ENCODE measurements around the gene MACROD2. TPM values are rescaled to one million over a fixed set of nuclear protein-coding genes. Genes with fewer than 3 reads are reported as not detected.

MACROD2 gene
- total RNA-seq, 1 donor from 2014 or later = 2.5 TPM

GRCh38 chr20:14507711-14508110 lies 512.4 kb downstream of the MACROD2 start:
- no peak for DNase-seq (ENCODE audit: extremely low spot score, unreplicated experiment)
- Mint-ChIP-seq H3K9me3 (ENCODE audit: unreplicated experiment) (no peaks in the 10 kb centered on the region), H3K36me3 (ENCODE audit: unreplicated experiment) (no peaks in the 10 kb centered on the region), H3K4me1 (ENCODE audit: unreplicated experiment) (no peaks in the 10 kb centered on the region), H3K27me3 (ENCODE audit: unreplicated experiment) (no peaks in the 10 kb centered on the region), H3K27ac (ENCODE audit: unreplicated experiment) (no peak overlapping the region), H3K4me3 (ENCODE audit: unreplicated experiment) (no peak overlapping the region)
- TF ChIP-seq CTCF (IDR thresholded peaks at IDR 0.05) = no peak

DNA sequence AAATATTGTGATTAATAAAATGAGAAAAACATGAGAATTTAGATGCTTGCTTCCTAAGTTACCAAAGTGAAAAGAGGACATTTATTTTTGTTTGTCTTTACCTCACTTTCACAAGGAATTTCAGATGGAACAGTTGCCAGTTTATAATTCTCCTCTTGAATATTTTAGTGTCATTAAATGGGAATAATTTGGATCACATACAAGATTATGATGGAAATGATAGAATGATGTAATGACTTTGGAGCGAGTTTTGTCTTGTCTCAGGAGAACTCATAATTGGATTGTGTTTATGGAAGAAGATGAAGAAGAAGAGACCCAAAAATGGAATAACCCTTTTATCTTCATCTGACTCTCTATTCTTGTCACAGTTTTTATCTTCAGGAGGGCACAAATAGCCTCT lies 515.0 kb downstream of the MACROD2 start:
- Mint-ChIP-seq H3K36me3 (ENCODE audit: unreplicated experiment) (no peaks in the 10 kb centered on the region), H3K4me3 (ENCODE audit: unreplicated experiment) (no peak overlapping the region), H3K27me3 (ENCODE audit: unreplicated experiment) (no peaks in the 10 kb centered on the region), H3K4me1 (ENCODE audit: unreplicated experiment) (no peaks in the 10 kb centered on the region), H3K9me3 (ENCODE audit: unreplicated experiment) (no peaks in the 10 kb centered on the region), H3K27ac (ENCODE audit: unreplicated experiment) (no peak overlapping the region)
- DNase-seq (ENCODE audit: extremely low spot score, unreplicated experiment) = no peak
- TF ChIP-seq CTCF (IDR thresholded peaks at IDR 0.05) = no peak

DNA sequence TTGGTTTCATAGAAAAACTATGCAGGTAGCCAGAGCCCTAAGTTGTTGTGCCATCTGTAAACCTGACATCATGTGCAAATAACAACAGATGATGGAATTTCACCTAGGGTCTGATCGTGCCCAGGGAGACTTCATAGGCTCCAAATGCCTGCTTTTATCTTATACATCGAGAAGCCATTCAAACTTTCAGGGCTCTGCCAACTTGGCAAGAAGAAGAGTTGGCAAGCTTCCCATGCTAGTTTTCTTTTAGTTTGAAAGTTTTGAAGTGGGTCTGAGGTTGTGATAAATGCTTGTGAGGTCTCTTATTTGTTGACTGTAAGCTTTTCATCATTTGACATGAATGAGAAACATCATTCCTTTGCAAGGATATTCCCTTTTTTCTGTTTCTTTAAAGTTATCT lies 517.5 kb downstream of the MACROD2 start:
- Mint-ChIP-seq H3K36me3 (ENCODE audit: unreplicated experiment) (no peaks in the 10 kb centered on the region), H3K9me3 (ENCODE audit: unreplicated experiment) (peaks cover 4% of the 10 kb centered on the region), H3K4me3 (ENCODE audit: unreplicated experiment) (no peak overlapping the region), H3K27ac (ENCODE audit: unreplicated experiment) (no peak overlapping the region), H3K27me3 (ENCODE audit: unreplicated experiment) (no peaks in the 10 kb centered on the region), H3K4me1 (ENCODE audit: unreplicated experiment) (no peaks in the 10 kb centered on the region)
- no peak for DNase-seq (ENCODE audit: extremely low spot score, unreplicated experiment)
- TF ChIP-seq CTCF (IDR thresholded peaks at IDR 0.05) = no peak

DNA sequence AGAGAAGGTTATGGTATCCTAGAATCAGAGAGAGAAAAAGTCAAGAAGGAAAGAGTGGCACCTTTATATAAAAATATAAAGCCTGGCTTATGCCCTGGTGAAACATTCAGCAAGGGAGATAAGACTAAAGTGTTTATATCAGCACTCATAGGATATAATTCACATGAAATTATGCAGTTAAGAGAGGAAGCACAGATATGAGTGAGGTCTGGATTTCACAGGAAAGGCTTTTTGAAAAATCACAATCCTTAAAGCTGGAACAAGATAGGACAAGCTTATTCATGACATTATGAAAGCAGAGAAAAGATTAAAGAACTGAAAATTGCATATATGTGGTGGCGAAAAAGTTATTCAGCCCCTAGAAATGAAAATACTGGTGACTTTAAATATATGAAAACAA lies 523.3 kb downstream of the MACROD2 start:
- no peak overlapping the region for H3K4me3 Mint-ChIP-seq (ENCODE audit: unreplicated experiment)
- no peak for DNase-seq (ENCODE audit: extremely low spot score, unreplicated experiment)
- peaks cover 4% of the 10 kb centered on the region for H3K9me3 Mint-ChIP-seq (ENCODE audit: unreplicated experiment)
- no peaks in the 10 kb centered on the region for H3K4me1 Mint-ChIP-seq (ENCODE audit: unreplicated experiment)
- no peak overlapping the region for H3K27ac Mint-ChIP-seq (ENCODE audit: unreplicated experiment)
- no peak for TF ChIP-seq CTCF (IDR thresholded peaks at IDR 0.05)
- peaks cover 3% of the 10 kb centered on the region for H3K27me3 Mint-ChIP-seq (ENCODE audit: unreplicated experiment)
- no peaks in the 10 kb centered on the region for H3K36me3 Mint-ChIP-seq (ENCODE audit: unreplicated experiment)

- H3K4me3 Mint-ChIP-seq (ENCODE audit: unreplicated experiment) = no peak overlapping the region
- peaks cover 4% of the 10 kb centered on the region for H3K9me3 Mint-ChIP-seq (ENCODE audit: unreplicated experiment)
- H3K27ac Mint-ChIP-seq (ENCODE audit: unreplicated experiment) = no peak overlapping the region
Measured at GRCh38 chr20:14521016-14521415, 525.7 kb downstream of the MACROD2 start.

More at GRCh38 chr20:14521016-14521415, 525.7 kb downstream of the MACROD2 start:
- Mint-ChIP-seq H3K4me1 (ENCODE audit: unreplicated experiment) (no peaks in the 10 kb centered on the region), H3K27me3 (ENCODE audit: unreplicated experiment) (peaks cover 3% of the 10 kb centered on the region), H3K36me3 (ENCODE audit: unreplicated experiment) (no peaks in the 10 kb centered on the region)
- no peak for TF ChIP-seq CTCF (IDR thresholded peaks at IDR 0.05)
- DNase-seq (ENCODE audit: extremely low spot score, unreplicated experiment) = no peak

Data from osteocyte (in vitro differentiated cells).